NT2/D1 (cell line): Measurements from ENCODE around the gene PRMT7.

Experiments used
- SUZ12 ChIP-seq: IDR thresholded peaks from 2 replicates; pipeline ENCODE4 v1.6.1; 2011; ENCODE audit not compliant: insufficient read length, insufficient read depth; ENCODE audit errors: extremely low read depth
- YY1 ChIP-seq: IDR thresholded peaks from 2 replicates; pipeline ENCODE4 v1.6.1; 2011; ENCODE audit not compliant: insufficient read length, insufficient read depth
- ZNF274 ChIP-seq: IDR thresholded peaks from 2 replicates; pipeline ENCODE4 v1.6.1; 2011; ENCODE audit warnings: mild to moderate bottlenecking, low read depth, low read length

GRCh38 chr16:68299571-68300453, 11.0 kb upstream of the PRMT7 start:
- TF ChIP-seq YY1 (no peak), SUZ12 (no peak), ZNF274 (no peak)
